ENCODE measurements around the gene SHC1. TPM values are rescaled to one million over a fixed set of nuclear protein-coding genes. Genes with fewer than 3 reads are reported as not detected.

Gene SHC1
- total RNA-seq, 1 experiment from 2014 or later: 199 TPM

GRCh38 chr1:155012026-155012546 lies 41.5 kb upstream of the SHC1 start (continued):
- TF ChIP-seq E2F4 (CRISPR knock-in tag; IDR thresholded peaks at IDR 0.05; ENCODE audit: borderline replicate concordance, low read depth) (no peak), TEAD1 (CRISPR knock-in tag; IDR thresholded peaks at IDR 0.05) (no peak), ZNF281 (CRISPR knock-in tag; IDR thresholded peaks at IDR 0.05) (peak; percentile 66; the same call in 1 of the 2 replicates), IRF2 (CRISPR knock-in tag; IDR thresholded peaks at IDR 0.05; ENCODE audit: borderline replicate concordance, low read depth) (no peak), IRF1 (CRISPR knock-in tag; IDR thresholded peaks at IDR 0.05) (no peak)

GRCh38 chr1:155011437-155012025 lies 41.0 kb upstream of the SHC1 start:
- ATAC-seq (no peak), DNase-seq (ENCODE audit: low spot score) (no peak)
- TF ChIP-seq E2F4 (CRISPR knock-in tag; IDR thresholded peaks at IDR 0.05; ENCODE audit: borderline replicate concordance, low read depth) (no peak), HMGXB4 (CRISPR knock-in tag; IDR thresholded peaks at IDR 0.05) (0 out of 2 replicates have a peak, but pooled peaks have one; percentile 17)
- Mint-ChIP-seq H3K9me3 (no peaks in the 10 kb centered on the region), H3K4me3 (no peak overlapping the region), H3K27ac (peak overlapping the region; percentile 47; the same call in 1 of the 2 replicates), H3K36me3 (peaks cover 8% of the 10 kb centered on the region; the same call in 1 of the 2 replicates), H3K4me1 (peaks cover 48% of the 10 kb centered on the region), H3K27me3 (ENCODE audit: low read depth) (no peaks in the 10 kb centered on the region)
- ChIA-PET POLR2A (interaction anchor here (1.0 to 1.5 kb wide), 4 partner anchors 18 to 59 kb away, joined by 4 to 6 read pairs (median 4); partner anchors contain the start of genes LENEP and SHC1), CTCF (interaction anchor here (1.1 to 6.8 kb wide), 17 partner anchors 8 to 182 kb away, joined by 3 to 73 read pairs (median 9); partner anchors contain the start of genes ADAM15, EFNA4, KRTCAP2 and LENEP)

GRCh38 chr1:155011004-155011416 lies 40.5 kb upstream of the SHC1 start:
- no peak for DNase-seq (ENCODE audit: low spot score)
- Mint-ChIP-seq H3K9me3 (no peaks in the 10 kb centered on the region), H3K36me3 (peaks cover 7% of the 10 kb centered on the region; the same call in 1 of the 2 replicates), H3K27ac (peak overlapping the region; percentile 47), H3K4me1 (peaks cover 51% of the 10 kb centered on the region), H3K27me3 (ENCODE audit: low read depth) (no peaks in the 10 kb centered on the region), H3K4me3 (no peak overlapping the region)
- CTCF ChIA-PET: interaction anchor here (1.1 to 3.5 kb wide), 4 partner anchors 12 to 51 kb away, joined by 8 to 34 read pairs (median 22); partner anchors contain the start of gene ADAM15
- ATAC-seq: no peak
- TF ChIP-seq ZNF263 (CRISPR knock-in tag; IDR thresholded peaks at IDR 0.05; ENCODE audit: low read depth) (no peak), ZNF396 (CRISPR knock-in tag; IDR thresholded peaks at IDR 0.05; ENCODE audit: borderline replicate concordance) (no peak), ZNF416 (CRISPR knock-in tag; IDR thresholded peaks at IDR 0.05) (no peak), PRDM15 (CRISPR knock-in tag; IDR thresholded peaks at IDR 0.05) (no peak), RELA (CRISPR knock-in tag; IDR thresholded peaks at IDR 0.05; ENCODE audit: borderline replicate concordance) (no peak), ZNF512 (CRISPR knock-in tag; IDR thresholded peaks at IDR 0.05; ENCODE audit: borderline replicate concordance) (no peak)
- POLR2A ChIA-PET: no interaction called here
